HCT116 (cell line): ENCODE measurements around the gene RFTN2. TPM values are rescaled to one million over a fixed set of nuclear protein-coding genes. Genes with fewer than 3 reads are reported as not detected.
A peak's percentile ranks its signal among the peaks of the same experiment; 100 is the strongest.

Experiments
- ATAC-seq: fragments of 200-7000 bp; cut with Tn5 transposase; 2 replicates; pipeline ENCODE4 v1.9.1; 2020; ENCODE audit warnings: mild to moderate bottlenecking, moderate library complexity
- Bru-seq: library from RNA; stranded (reverse); fragments of 400-500 nt; gene quantifications from one replicate; lab custom pipeline; 2021; lab: Mats Ljungman, UMichigan
- BruChase-seq, 2 experiments: library from RNA; stranded (reverse); fragments of 400-500 nt; gene quantifications; one replicate each; lab custom pipeline; 2021; lab: Mats Ljungman, UMichigan
- BruUV-seq: library from RNA; stranded (reverse); fragments of 400-500 nt; replicated peaks from 2 replicates; lab custom pipeline; 2021; lab: Mats Ljungman, UMichigan
- CTCF ChIA-PET: fragments of 300-600 bp; sonication (Branson Sonifier 250); formaldehyde crosslinking; loops from one replicate; lab custom pipeline; 2021; ENCODE audit warnings: antibody characterized with exemption; lab: Charles Lee
- POLR2A ChIA-PET: fragments of 300-600, 350-600 bp; sonication (Branson Sonifier 250); formaldehyde crosslinking; loops from one replicate; lab custom pipeline; 2021; ENCODE audit warnings: antibody characterized with exemption; lab: Charles Lee
- RAD21 ChIA-PET, 2 experiments: fragments of 300-600 bp; sonication (Branson Sonifier 250); formaldehyde crosslinking; loops; one replicate each; lab custom pipeline; 2023; ENCODE audit warnings: low total read pairs in 2 of 2; ENCODE audit not compliant: uncharacterized antibody in 2 of 2, unreplicated experiment in 2 of 2, low non-redundant PET in 1 of 2; lab: Charles Lee
- DNase-seq: peaks from one replicate; pipeline ENCODE4 v3.0.0-alpha.2; 2010; ENCODE audit warnings: low read depth, low spot score
- H2AFZ ChIP-seq: fragments of 200-600 bp; shearing (Covaris generic), sonication (generic); 2 replicates; pipeline ENCODE4 v1.6.1; 2017; ENCODE audit warnings: low read depth, mixed run types, mixed read lengths, antibody characterized with exemption, low read length; ENCODE audit not compliant: poor library complexity, severe bottlenecking
- H3K27ac ChIP-seq: 2 replicates; pipeline ENCODE4 v1.5.1; 2012; ENCODE audit warnings: low read depth, low read length
- H3K27me3 ChIP-seq: fragments of 200-600 bp; sonication (generic); 2 replicates; pipeline ENCODE4 v1.6.1; 2016; ENCODE audit warnings: mixed run types, low read length, mixed read lengths; ENCODE audit not compliant: insufficient read depth
- H3K36me3 ChIP-seq, 2 experiments: fragments of 200-500 bp in 1 of 2; fragments of 200-600 bp in 1 of 2; sonication (Bioruptor generic) in 1 of 2; sonication (generic) in 1 of 2; 2 replicates each; pipeline versions ENCODE4 v1.5.1 to v1.6.1; 2014 to 2016; ENCODE audit warnings: low read length in 2 of 2, inconsistent platforms in 1 of 2, mixed read lengths in 1 of 2, mixed run types in 1 of 2; ENCODE audit not compliant: insufficient read depth in 2 of 2, control insufficient read depth in 1 of 2
- H3K4me1 ChIP-seq, 2 experiments: fragments of 200-600 bp in 1 of 2; sonication (generic) in 1 of 2; 2 replicates each; pipeline versions ENCODE4 v1.5.1 to v1.6.1; 2012 to 2017; ENCODE audit warnings: low read length in 2 of 2, inconsistent platforms in 1 of 2, mild to moderate bottlenecking in 1 of 2, mixed read lengths in 1 of 2, mixed run types in 1 of 2, moderate library complexity in 1 of 2; ENCODE audit not compliant: insufficient read depth in 2 of 2, control insufficient read depth in 1 of 2
- H3K4me2 ChIP-seq: fragments of 200-600 bp; sonication (generic); 2 replicates; pipeline ENCODE4 v1.6.1; 2017; ENCODE audit warnings: mixed run types, low read length, mixed read lengths
- H3K4me3 ChIP-seq, 2 experiments: fragments of 200-600 bp in 1 of 2; sonication (generic) in 1 of 2; replicated peaks in 1 of 2; 2 replicates each; pipeline ENCODE4 v1.5.1; 2011 to 2016; ENCODE audit warnings: low read length in 2 of 2, control low read depth in 1 of 2, low read depth in 1 of 2, mild to moderate bottlenecking in 1 of 2, mixed read lengths in 1 of 2, mixed run types in 1 of 2
- H3K79me2 ChIP-seq: fragments of 200-600 bp; sonication (generic); 2 replicates; pipeline ENCODE4 v1.6.1; 2017; ENCODE audit warnings: mild to moderate bottlenecking, mixed run types, low read length, moderate library complexity, mixed read lengths; ENCODE audit not compliant: insufficient read depth
- H3K9ac ChIP-seq: fragments of 200-600 bp; sonication (generic); 2 replicates; pipeline ENCODE4 v1.6.1; 2016; ENCODE audit warnings: low read length, mixed read lengths
- H3K9me2 ChIP-seq: fragments of 200-600 bp; sonication (generic), shearing (Covaris generic); 2 replicates; pipeline ENCODE4 v1.6.1; 2017; ENCODE audit warnings: mixed run types, mild to moderate bottlenecking, moderate library complexity; ENCODE audit not compliant: insufficient read depth
- H3K9me3 ChIP-seq, 2 experiments: fragments of 200-500 bp in 1 of 2; fragments of 200-600 bp in 1 of 2; sonication (Bioruptor generic) in 1 of 2; sonication (generic) in 1 of 2; 2 replicates each; pipeline ENCODE4 v1.6.1; 2014 to 2017; ENCODE audit warnings: low read length in 2 of 2, mixed read lengths in 2 of 2, inconsistent platforms in 1 of 2, low read depth in 1 of 2, mild to moderate bottlenecking in 1 of 2, mixed run types in 1 of 2, moderate library complexity in 1 of 2; ENCODE audit not compliant: control insufficient read depth in 1 of 2, insufficient read depth in 1 of 2
- H4K20me1 ChIP-seq: fragments of 200-600 bp; sonication (generic), shearing (Covaris generic); 2 replicates; pipeline ENCODE4 v1.6.1; 2017; ENCODE audit warnings: mixed run types, mild to moderate bottlenecking, moderate library complexity; ENCODE audit not compliant: insufficient read depth
- CBX3 ChIP-seq: IDR thresholded peaks from 2 replicates; pipeline ENCODE4 v1.6.1; 2012; ENCODE audit warnings: low read depth
- CEBPB ChIP-seq: IDR thresholded peaks from 2 replicates; pipeline ENCODE4 v1.6.1; 2012; ENCODE audit warnings: low read depth
- CTCF ChIP-seq, 3 experiments: fragments of 200-600 bp in 1 of 3; sonication (generic) in 1 of 3; IDR thresholded peaks in 2 of 3; conservative IDR thresholded peaks in 1 of 3; 2 replicates each; pipeline ENCODE4 v1.5.1; 2012 to 2017; ENCODE audit warnings: low read depth in 2 of 3, low read length in 2 of 3, antibody characterized with exemption in 1 of 3, borderline replicate concordance in 1 of 3, control low read depth in 1 of 3, mild to moderate bottlenecking in 1 of 3, mixed read lengths in 1 of 3, mixed run types in 1 of 3, moderate library complexity in 1 of 3; ENCODE audit not compliant: insufficient read depth in 1 of 3
- EGR1 ChIP-seq: IDR thresholded peaks from 2 replicates; pipeline ENCODE4 v1.6.1; 2012; ENCODE audit warnings: low read depth
- ELF1 ChIP-seq: IDR thresholded peaks from 2 replicates; pipeline ENCODE4 v1.6.1; 2012; ENCODE audit warnings: low read depth, borderline replicate concordance
- EZH2 ChIP-seq: fragments of 200-600 bp; sonication (generic); IDR thresholded peaks from 2 replicates; pipeline ENCODE4 v1.6.1; 2017; ENCODE audit warnings: antibody characterized with exemption, mixed run types
- EZH2phosphoT487 ChIP-seq: fragments of 200-600 bp; IDR thresholded peaks from 2 replicates; pipeline ENCODE4 v1.6.1; 2018; ENCODE audit warnings: antibody characterized with exemption, borderline replicate concordance
- JUND ChIP-seq: IDR thresholded peaks from 2 replicates; pipeline ENCODE4 v1.6.1; 2012
- POLR2AphosphoS5 ChIP-seq: IDR thresholded peaks from 2 replicates; pipeline ENCODE4 v1.6.1; 2011; ENCODE audit warnings: mild to moderate bottlenecking, low read depth, low read length, moderate library complexity
- SIN3A ChIP-seq: IDR thresholded peaks from 2 replicates; pipeline ENCODE4 v1.6.1; 2012; ENCODE audit warnings: low read depth
- SP1 ChIP-seq: IDR thresholded peaks from 2 replicates; pipeline ENCODE4 v1.6.1; 2012; ENCODE audit warnings: low read depth
- TCF7L2 ChIP-seq: IDR thresholded peaks from 2 replicates; pipeline ENCODE4 v1.7.0; 2011; ENCODE audit warnings: borderline replicate concordance, inconsistent platforms; ENCODE audit not compliant: insufficient read depth, insufficient read length; ENCODE audit errors: extremely low read depth
- YY1 ChIP-seq: IDR thresholded peaks from 2 replicates; pipeline ENCODE4 v1.6.1; 2011; ENCODE audit warnings: low read length, low read depth, moderate library complexity, mild to moderate bottlenecking; ENCODE audit not compliant: insufficient replicate concordance; ENCODE audit errors: extremely low read depth
- ZFX ChIP-seq: fragments of 450-650 bp; IDR thresholded peaks from 2 replicates; pipeline ENCODE4 v1.6.1; 2017
- ZNF274 ChIP-seq: fragments of 200-500 bp; sonication (Bioruptor generic); IDR thresholded peaks from 2 replicates; pipeline ENCODE4 v1.6.1; 2014; ENCODE audit warnings: mild to moderate bottlenecking, low read depth, low read length, inconsistent platforms
- intact Hi-C: fragments of 100-400 bp; cut with micrococcal nuclease; formaldehyde crosslinking; loops from 2 replicates; pipeline ENCODE4 v1.10.0; 2022
- long read RNA-seq: library from polyadenylated mRNA; unstranded; transcript quantifications from one replicate; pipeline ENCODE4 v2.0.0, GENCODE V29; 2021; ENCODE audit not compliant: unreplicated experiment
- polyA plus RNA-seq: library from polyadenylated mRNA; unstranded; fragments of >200 nt; gene quantifications from 2 replicates; pipeline ENCODE4 v1.2.1, GENCODE V29; 2012; ENCODE audit warnings: missing spikeins
- total RNA-seq: library from RNA; stranded (reverse); gene quantifications from one replicate; pipeline ENCODE4 v1.2.1, GENCODE V29; 2021; ENCODE audit not compliant: unreplicated experiment
- TF ChIP-seq, protein P1 (sequence below): IDR thresholded peaks from 2 replicates; pipeline ENCODE4 v1.6.1; 2012
- TF ChIP-seq, protein P2 (sequence below): IDR thresholded peaks from 2 replicates; pipeline ENCODE4 v1.6.1; 2012; ENCODE audit warnings: low read depth
- TF ChIP-seq, protein P3 (sequence below): IDR thresholded peaks from 2 replicates; pipeline ENCODE4 v1.6.1; 2011; ENCODE audit warnings: mild to moderate bottlenecking, low read length, moderate library complexity; ENCODE audit not compliant: insufficient replicate concordance; ENCODE audit errors: extremely low read depth

RFTN2 gene, protein sequence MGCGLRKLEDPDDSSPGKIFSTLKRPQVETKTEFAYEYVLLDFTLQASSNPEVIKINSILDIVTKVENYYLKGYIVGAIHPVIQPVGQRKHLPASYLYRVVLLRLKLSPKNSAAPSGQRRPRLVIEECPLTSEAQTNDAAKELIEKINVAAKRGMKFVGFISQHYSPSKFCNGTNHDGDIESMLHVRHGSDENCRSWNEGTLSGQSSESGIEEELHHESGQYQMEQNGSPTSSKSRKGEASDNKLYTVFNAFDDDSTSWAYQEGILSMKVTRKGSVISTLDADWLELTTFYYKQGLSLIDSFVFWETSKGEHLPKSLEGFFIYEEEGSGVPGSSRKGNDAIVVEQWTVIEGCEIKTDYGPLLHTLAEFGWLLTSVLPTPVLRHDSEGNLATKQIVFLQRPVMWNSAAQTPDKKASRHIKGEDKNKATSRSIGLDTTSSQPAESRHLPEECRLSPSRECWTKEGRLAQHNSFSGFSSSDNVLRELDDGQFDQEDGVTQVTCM
- not detected for total RNA-seq
- polyA plus RNA-seq: 0.02 and 0.07 TPM in 2 replicates
- Bru-seq, nascent RNA: percentile 5 among the genes with signal in this experiment
- percentile 1 among the genes with signal in this experiment for BruChase-seq, experiment 1, labeled RNA remaining after a 6-hour chase
- BruChase-seq, experiment 2, labeled RNA remaining after a 2-hour chase: percentile 6 among the genes with signal in this experiment
- long read RNA-seq: 0 reads

- H2AFZ ChIP-seq: no peak within 1 kb of the TSS
- H3K36me3 ChIP-seq: no peaks in the 10 kb centered on the region
- no peaks in the 10 kb centered on the region for H4K20me1 ChIP-seq
- H3K79me2 ChIP-seq: no peaks in the 10 kb centered on the region
- ATAC-seq (no peak), DNase-seq (no peak)
- H3K4me1 ChIP-seq: no peaks in the 10 kb centered on the region
- RAD21 ChIA-PET: no interaction called here
- H3K9me3 ChIP-seq: no peaks in the 10 kb centered on the region
- POLR2A ChIA-PET: no interaction called here
- no peak within 1 kb of the TSS for H3K4me2 ChIP-seq
- H3K9me2 ChIP-seq: no peaks in the 10 kb centered on the region
- TF ChIP-seq, protein P1, sequence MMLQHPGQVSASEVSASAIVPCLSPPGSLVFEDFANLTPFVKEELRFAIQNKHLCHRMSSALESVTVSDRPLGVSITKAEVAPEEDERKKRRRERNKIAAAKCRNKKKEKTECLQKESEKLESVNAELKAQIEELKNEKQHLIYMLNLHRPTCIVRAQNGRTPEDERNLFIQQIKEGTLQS: no peak
- no peak for TF ChIP-seq POLR2AphosphoS5
- no peak for TF ChIP-seq JUND
- TF ChIP-seq EZH2phosphoT487: no peak
- TF ChIP-seq TCF7L2: no peak
- TF ChIP-seq ZNF274: no peak
- TF ChIP-seq CBX3: no peak
- no peak for TF ChIP-seq SIN3A
- TF ChIP-seq, protein P2, sequence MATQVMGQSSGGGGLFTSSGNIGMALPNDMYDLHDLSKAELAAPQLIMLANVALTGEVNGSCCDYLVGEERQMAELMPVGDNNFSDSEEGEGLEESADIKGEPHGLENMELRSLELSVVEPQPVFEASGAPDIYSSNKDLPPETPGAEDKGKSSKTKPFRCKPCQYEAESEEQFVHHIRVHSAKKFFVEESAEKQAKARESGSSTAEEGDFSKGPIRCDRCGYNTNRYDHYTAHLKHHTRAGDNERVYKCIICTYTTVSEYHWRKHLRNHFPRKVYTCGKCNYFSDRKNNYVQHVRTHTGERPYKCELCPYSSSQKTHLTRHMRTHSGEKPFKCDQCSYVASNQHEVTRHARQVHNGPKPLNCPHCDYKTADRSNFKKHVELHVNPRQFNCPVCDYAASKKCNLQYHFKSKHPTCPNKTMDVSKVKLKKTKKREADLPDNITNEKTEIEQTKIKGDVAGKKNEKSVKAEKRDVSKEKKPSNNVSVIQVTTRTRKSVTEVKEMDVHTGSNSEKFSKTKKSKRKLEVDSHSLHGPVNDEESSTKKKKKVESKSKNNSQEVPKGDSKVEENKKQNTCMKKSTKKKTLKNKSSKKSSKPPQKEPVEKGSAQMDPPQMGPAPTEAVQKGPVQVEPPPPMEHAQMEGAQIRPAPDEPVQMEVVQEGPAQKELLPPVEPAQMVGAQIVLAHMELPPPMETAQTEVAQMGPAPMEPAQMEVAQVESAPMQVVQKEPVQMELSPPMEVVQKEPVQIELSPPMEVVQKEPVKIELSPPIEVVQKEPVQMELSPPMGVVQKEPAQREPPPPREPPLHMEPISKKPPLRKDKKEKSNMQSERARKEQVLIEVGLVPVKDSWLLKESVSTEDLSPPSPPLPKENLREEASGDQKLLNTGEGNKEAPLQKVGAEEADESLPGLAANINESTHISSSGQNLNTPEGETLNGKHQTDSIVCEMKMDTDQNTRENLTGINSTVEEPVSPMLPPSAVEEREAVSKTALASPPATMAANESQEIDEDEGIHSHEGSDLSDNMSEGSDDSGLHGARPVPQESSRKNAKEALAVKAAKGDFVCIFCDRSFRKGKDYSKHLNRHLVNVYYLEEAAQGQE: no peak
- TF ChIP-seq ELF1: no peak
- TF ChIP-seq CEBPB: no peak
- TF ChIP-seq ZFX: no peak
- TF ChIP-seq, protein P3, sequence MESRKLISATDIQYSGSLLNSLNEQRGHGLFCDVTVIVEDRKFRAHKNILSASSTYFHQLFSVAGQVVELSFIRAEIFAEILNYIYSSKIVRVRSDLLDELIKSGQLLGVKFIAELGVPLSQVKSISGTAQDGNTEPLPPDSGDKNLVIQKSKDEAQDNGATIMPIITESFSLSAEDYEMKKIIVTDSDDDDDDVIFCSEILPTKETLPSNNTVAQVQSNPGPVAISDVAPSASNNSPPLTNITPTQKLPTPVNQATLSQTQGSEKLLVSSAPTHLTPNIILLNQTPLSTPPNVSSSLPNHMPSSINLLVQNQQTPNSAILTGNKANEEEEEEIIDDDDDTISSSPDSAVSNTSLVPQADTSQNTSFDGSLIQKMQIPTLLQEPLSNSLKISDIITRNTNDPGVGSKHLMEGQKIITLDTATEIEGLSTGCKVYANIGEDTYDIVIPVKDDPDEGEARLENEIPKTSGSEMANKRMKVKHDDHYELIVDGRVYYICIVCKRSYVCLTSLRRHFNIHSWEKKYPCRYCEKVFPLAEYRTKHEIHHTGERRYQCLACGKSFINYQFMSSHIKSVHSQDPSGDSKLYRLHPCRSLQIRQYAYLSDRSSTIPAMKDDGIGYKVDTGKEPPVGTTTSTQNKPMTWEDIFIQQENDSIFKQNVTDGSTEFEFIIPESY: no peak
- no peak for TF ChIP-seq CTCF (IDR thresholded peaks at IDR 0.05 in 2 of 3, conservative IDR thresholded peaks at IDR 0.05 in 1 of 3; ENCODE audit: borderline replicate concordance in 1 of 3, insufficient read depth in 1 of 3, low read depth in 2 of 3, low read length in 2 of 3)
- no peak for TF ChIP-seq SP1
- no peak for TF ChIP-seq YY1
- no peak for TF ChIP-seq EZH2
- TF ChIP-seq EGR1: no peak
- H3K27me3 ChIP-seq: no peaks in the 10 kb centered on the region
- intact Hi-C loops: no loop called here
- CTCF ChIA-PET: no interaction called here
- no peak within 1 kb of the TSS for H3K27ac ChIP-seq
- H3K9ac ChIP-seq: no peak within 1 kb of the TSS
- no peak within 1 kb of the TSS for H3K4me3 ChIP-seq
- no TSS peak for BruUV-seq
These were observed at the start of gene RFTN2 for GRCh38 chr2:197675246-197675645. Gene RFTN2 (minus strand): TSS chr2:197675587. CDS start chr2:197675458, 129 bp downstream.
